HepG2 (cell line): ENCODE measurements around the gene GAL3ST2. TPM values are rescaled to one million over a fixed set of nuclear protein-coding genes. Genes with fewer than 3 reads are reported as not detected.

Experiments
- FOXK1 ChIP-seq: sonication (generic); formaldehyde crosslinking; IDR thresholded peaks from 2 replicates; pipeline ENCODE4 v1.4.0; 2020; ENCODE audit warnings: low read depth, missing genetic modification reagents, borderline replicate concordance
- KAT7 ChIP-seq: IDR thresholded peaks from 2 replicates; pipeline ENCODE4 v1.6.1; 2018; ENCODE audit warnings: borderline replicate concordance, missing compliant biosample characterization
- PCBP1 ChIP-seq: fragments of 200-400 bp; formaldehyde crosslinking; IDR thresholded peaks from 2 replicates; pipeline ENCODE4 v1.6.1; 2017; ENCODE audit warnings: mild to moderate bottlenecking, low read depth, low read length, borderline replicate concordance
- ZBTB33 ChIP-seq: sonication (generic); formaldehyde crosslinking; IDR thresholded peaks from 2 replicates; pipeline ENCODE4 v1.4.0; 2020; ENCODE audit warnings: missing genetic modification reagents
- ZBTB4 ChIP-seq: sonication (generic); formaldehyde crosslinking; IDR thresholded peaks from 2 replicates; pipeline ENCODE4 v1.4.0; 2020; ENCODE audit warnings: missing genetic modification reagents, mild to moderate bottlenecking, borderline replicate concordance
- ZNF446 ChIP-seq: sonication (generic); formaldehyde crosslinking; IDR thresholded peaks from 2 replicates; pipeline ENCODE4 v1.5.0; 2020; ENCODE audit warnings: mild to moderate bottlenecking, missing genetic modification reagents
- ZNF563 ChIP-seq: sonication (generic); formaldehyde crosslinking; IDR thresholded peaks from 2 replicates; pipeline ENCODE4 v1.8.0; 2022; ENCODE audit warnings: mild to moderate bottlenecking, moderate library complexity, missing genetic modification reagents
- ZNF687 ChIP-seq: sonication (generic); formaldehyde crosslinking; IDR thresholded peaks from 2 replicates; pipeline ENCODE4 v1.5.1; 2020; ENCODE audit warnings: mild to moderate bottlenecking, missing genetic modification reagents, moderate library complexity
- polyA plus RNA-seq, 8 experiments: library from polyadenylated mRNA; depleted of rRNA in 3 of 8; stranded (reverse) in 7 of 8; unstranded in 1 of 8; fragments of >200 nt; fragmentation: Illumina TruSeq in 4 of 8; extraction: Trizol in 4 of 8; gene quantifications; 2 replicates each; pipeline versions ENCODE4 v1.2.1 to v1.2.3, GENCODE V29; 2011 to 2016; ENCODE audit warnings: low read depth in 4 of 8, missing spikeins in 1 of 8, mixed read lengths in 1 of 8; ENCODE audit not compliant: insufficient read depth in 1 of 8
- total RNA-seq, 5 experiments: library from RNA; depleted of rRNA; stranded (reverse); fragments of >200 nt; fragmentation: Illumina TruSeq; extraction: Trizol; gene quantifications; 2 replicates each; pipeline ENCODE4 v1.2.3, GENCODE V29; 2016; ENCODE audit warnings: low read depth in 1 of 5
- TF ChIP-seq, protein P1 (sequence below): sonication (generic); formaldehyde crosslinking; conservative IDR thresholded peaks from 2 replicates; pipeline ENCODE4 v1.8.0; 2022; ENCODE audit warnings: missing genetic modification reagents
- TF ChIP-seq, protein P2 (sequence below): sonication (generic); formaldehyde crosslinking; IDR thresholded peaks from 2 replicates; pipeline ENCODE4 v1.8.1; 2023; ENCODE audit warnings: mild to moderate bottlenecking, missing genetic modification reagents
- TF ChIP-seq, protein P3 (sequence below): sonication (generic); formaldehyde crosslinking; IDR thresholded peaks from 2 replicates; pipeline ENCODE4 v1.4.0; 2020; ENCODE audit warnings: mild to moderate bottlenecking, low read depth, missing genetic modification reagents

Gene GAL3ST2
- total and polyA plus RNA-seq, 2 of the 13 experiments (the other 11 are each of a cell fraction or from before 2014, with no cell fraction given), result 0.17 to 0.20 TPM

- TF ChIP-seq ZNF446 (CRISPR knock-in tag), result no peak
- TF ChIP-seq, protein P1, sequence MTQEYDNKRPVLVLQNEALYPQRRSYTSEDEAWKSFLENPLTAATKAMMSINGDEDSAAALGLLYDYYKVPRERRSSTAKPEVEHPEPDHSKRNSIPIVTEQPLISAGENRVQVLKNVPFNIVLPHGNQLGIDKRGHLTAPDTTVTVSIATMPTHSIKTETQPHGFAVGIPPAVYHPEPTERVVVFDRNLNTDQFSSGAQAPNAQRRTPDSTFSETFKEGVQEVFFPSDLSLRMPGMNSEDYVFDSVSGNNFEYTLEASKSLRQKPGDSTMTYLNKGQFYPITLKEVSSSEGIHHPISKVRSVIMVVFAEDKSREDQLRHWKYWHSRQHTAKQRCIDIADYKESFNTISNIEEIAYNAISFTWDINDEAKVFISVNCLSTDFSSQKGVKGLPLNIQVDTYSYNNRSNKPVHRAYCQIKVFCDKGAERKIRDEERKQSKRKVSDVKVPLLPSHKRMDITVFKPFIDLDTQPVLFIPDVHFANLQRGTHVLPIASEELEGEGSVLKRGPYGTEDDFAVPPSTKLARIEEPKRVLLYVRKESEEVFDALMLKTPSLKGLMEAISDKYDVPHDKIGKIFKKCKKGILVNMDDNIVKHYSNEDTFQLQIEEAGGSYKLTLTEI (CRISPR knock-in tag), result no peak
- 0 out of 2 replicates have a peak, but pooled peaks have one; percentile 47 for TF ChIP-seq PCBP1
- TF ChIP-seq, protein P2, sequence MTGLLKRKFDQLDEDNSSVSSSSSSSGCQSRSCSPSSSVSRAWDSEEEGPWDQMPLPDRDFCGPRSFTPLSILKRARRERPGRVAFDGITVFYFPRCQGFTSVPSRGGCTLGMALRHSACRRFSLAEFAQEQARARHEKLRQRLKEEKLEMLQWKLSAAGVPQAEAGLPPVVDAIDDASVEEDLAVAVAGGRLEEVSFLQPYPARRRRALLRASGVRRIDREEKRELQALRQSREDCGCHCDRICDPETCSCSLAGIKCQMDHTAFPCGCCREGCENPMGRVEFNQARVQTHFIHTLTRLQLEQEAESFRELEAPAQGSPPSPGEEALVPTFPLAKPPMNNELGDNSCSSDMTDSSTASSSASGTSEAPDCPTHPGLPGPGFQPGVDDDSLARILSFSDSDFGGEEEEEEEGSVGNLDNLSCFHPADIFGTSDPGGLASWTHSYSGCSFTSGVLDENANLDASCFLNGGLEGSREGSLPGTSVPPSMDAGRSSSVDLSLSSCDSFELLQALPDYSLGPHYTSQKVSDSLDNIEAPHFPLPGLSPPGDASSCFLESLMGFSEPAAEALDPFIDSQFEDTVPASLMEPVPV (CRISPR knock-in tag), result peak; percentile 48; the same call in 1 of the 2 replicates
- TF ChIP-seq ZBTB33 (CRISPR knock-in tag), result no peak
- no peak for TF ChIP-seq ZNF563
- TF ChIP-seq FOXK1 (CRISPR knock-in tag), result no peak
- TF ChIP-seq, protein P3, sequence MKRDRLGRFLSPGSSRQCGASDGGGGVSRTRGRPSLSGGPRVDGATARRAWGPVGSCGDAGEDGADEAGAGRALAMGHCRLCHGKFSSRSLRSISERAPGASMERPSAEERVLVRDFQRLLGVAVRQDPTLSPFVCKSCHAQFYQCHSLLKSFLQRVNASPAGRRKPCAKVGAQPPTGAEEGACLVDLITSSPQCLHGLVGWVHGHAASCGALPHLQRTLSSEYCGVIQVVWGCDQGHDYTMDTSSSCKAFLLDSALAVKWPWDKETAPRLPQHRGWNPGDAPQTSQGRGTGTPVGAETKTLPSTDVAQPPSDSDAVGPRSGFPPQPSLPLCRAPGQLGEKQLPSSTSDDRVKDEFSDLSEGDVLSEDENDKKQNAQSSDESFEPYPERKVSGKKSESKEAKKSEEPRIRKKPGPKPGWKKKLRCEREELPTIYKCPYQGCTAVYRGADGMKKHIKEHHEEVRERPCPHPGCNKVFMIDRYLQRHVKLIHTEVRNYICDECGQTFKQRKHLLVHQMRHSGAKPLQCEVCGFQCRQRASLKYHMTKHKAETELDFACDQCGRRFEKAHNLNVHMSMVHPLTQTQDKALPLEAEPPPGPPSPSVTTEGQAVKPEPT (CRISPR knock-in tag), result no peak
- TF ChIP-seq KAT7, result no peak
- 0 out of 2 replicates have a peak, but pooled peaks have one; percentile 11 for TF ChIP-seq ZBTB4
- TF ChIP-seq ZNF687 (CRISPR knock-in tag), result peak; percentile 95
Measured at GRCh38 chr2:241798631-241799521, 22.3 kb downstream of the GAL3ST2 start (continued).
